Measurements from ENCODE around the gene MAU2. TPM values are rescaled to one million over a fixed set of nuclear protein-coding genes. Genes with fewer than 3 reads are reported as not detected.
A peak's percentile ranks its signal among the peaks of the same experiment; 100 is the strongest.

The MAU2 gene
- 41.7 to 54.0 TPM (median 45.4 TPM) in 3 replicates for total RNA-seq
- long read RNA-seq, partial matches to known transcripts, result 4 of 23 reads
- long read RNA-seq, other reads (novel, unspliced or antisense), result 17 of 23 reads

DNA sequence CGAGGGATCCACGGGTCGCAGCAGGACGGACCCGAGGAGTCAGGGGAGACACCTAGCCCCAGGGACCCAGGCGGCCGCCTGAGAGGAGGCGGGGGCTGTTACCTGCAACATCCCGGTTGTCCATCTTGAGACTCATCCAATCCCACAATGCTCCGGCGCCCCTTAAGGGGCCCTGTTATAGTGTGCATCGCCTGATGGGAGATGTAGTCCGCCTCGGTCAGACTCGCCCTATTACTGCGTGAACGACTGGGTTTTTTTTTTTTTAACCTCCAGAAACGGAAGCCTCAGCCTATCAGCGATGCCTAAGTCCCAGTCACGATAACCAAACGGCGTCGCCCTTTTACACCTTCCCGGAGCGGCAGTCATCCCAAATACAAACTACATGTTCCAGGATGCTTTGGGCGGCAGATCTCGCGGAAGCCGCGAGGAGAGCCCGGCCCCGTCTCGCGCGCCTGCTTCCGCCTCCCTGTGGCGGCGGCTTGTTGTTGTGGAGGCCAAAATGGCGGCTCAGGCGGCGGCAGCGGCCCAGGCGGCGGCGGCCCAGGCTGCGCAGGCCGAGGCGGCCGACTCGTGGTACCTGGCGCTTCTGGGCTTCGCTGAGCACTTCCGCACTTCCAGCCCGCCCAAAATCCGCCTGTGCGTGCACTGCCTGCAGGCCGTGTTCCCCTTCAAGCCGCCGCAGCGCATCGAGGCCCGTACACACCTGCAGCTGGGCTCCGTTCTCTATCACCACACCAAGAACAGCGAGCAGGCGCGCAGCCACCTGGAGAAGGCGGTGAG lies at the start of gene MAU2, which contains the start of gene SUGP1:
MAU2 (plus strand) TSS at position 469 of the 780 bp plus-strand sequence; CDS start at position 500, 31 bp downstream.
SUGP1 (minus strand) TSS at position 149 of the 780 bp plus-strand sequence; CDS start at position 136, 13 bp downstream.
- peak within 1 kb of the TSS; percentile 99 for H3K27ac Mint-ChIP-seq (ENCODE audit: unreplicated experiment)
- H3K27me3 Mint-ChIP-seq (ENCODE audit: low read depth), result no peaks in the 10 kb centered on the region
- peak within 1 kb of the TSS; percentile 95 for H3K4me3 Mint-ChIP-seq (ENCODE audit: unreplicated experiment)
- H3K4me1 Mint-ChIP-seq (ENCODE audit: low read depth), result peaks cover 28% of the 10 kb centered on the region
- peaks cover 14% of the 10 kb centered on the region for H3K36me3 Mint-ChIP-seq (ENCODE audit: low read depth)
- peak; percentile 48 for TF ChIP-seq CTCF (IDR thresholded peaks at IDR 0.05)
- H3K9me3 Mint-ChIP-seq (ENCODE audit: low read depth), result no peaks in the 10 kb centered on the region
- DNase-seq (ENCODE audit: low spot score), result peak; percentile 94

DNA sequence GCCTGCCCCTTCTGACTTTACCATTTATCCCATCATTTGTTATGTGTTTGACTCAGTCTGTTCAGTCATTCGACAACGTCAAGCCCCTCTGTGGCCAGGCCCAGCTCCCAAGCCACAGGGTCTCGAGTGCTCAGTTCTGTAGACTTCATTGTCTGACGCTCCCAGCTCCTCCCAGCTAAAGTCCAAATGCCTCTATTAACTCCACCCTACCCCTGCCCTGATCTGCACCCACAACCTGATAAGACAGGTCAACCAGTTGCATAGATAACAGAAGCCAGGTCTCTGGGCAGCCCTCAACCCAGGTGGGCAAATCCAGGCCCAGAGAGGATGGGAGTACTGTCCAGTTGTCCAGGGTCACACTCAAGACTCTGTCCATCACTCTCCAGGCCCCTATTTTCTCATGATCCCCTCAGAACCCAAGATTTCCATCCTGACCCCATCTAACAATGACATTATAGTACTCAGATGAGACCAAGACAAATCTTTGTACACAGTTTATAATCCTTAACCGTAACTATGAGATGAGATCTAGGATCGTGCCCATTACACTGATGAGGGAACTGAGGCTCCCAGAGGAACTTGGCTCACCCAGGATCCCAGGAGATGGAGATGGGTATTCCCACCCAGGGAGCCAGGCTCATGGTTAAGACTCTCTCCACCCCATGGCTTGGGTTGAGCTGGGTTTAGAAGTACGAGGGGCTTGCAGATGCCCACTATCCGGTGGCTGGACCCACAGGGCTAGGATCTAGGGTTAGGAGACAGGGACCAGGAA lies 48.6 kb upstream of the MAU2 start:
- Mint-ChIP-seq H3K9me3 (ENCODE audit: low read depth) (no peaks in the 10 kb centered on the region), H3K36me3 (ENCODE audit: low read depth) (peaks cover 3% of the 10 kb centered on the region), H3K4me3 (ENCODE audit: unreplicated experiment) (peak overlapping the region; percentile 62), H3K27me3 (ENCODE audit: low read depth) (no peaks in the 10 kb centered on the region), H3K27ac (ENCODE audit: unreplicated experiment) (no peak overlapping the region), H3K4me1 (ENCODE audit: low read depth) (peaks cover 22% of the 10 kb centered on the region)
- no peak for TF ChIP-seq CTCF (IDR thresholded peaks at IDR 0.05)
- no peak for DNase-seq (ENCODE audit: low spot score)

GRCh38 chr19:19274146-19274545 lies 46.5 kb upstream of the MAU2 start:
- no peak for TF ChIP-seq CTCF (IDR thresholded peaks at IDR 0.05)
- DNase-seq (ENCODE audit: low spot score), result no peak
- H3K4me3 Mint-ChIP-seq (ENCODE audit: unreplicated experiment), result no peak overlapping the region
- no peaks in the 10 kb centered on the region for H3K9me3 Mint-ChIP-seq (ENCODE audit: low read depth)
- H3K27me3 Mint-ChIP-seq (ENCODE audit: low read depth), result no peaks in the 10 kb centered on the region
- peaks cover 5% of the 10 kb centered on the region for H3K36me3 Mint-ChIP-seq (ENCODE audit: low read depth)
- H3K27ac Mint-ChIP-seq (ENCODE audit: unreplicated experiment), result peak overlapping the region; percentile 51
- H3K4me1 Mint-ChIP-seq (ENCODE audit: low read depth), result peaks cover 30% of the 10 kb centered on the region

DNA sequence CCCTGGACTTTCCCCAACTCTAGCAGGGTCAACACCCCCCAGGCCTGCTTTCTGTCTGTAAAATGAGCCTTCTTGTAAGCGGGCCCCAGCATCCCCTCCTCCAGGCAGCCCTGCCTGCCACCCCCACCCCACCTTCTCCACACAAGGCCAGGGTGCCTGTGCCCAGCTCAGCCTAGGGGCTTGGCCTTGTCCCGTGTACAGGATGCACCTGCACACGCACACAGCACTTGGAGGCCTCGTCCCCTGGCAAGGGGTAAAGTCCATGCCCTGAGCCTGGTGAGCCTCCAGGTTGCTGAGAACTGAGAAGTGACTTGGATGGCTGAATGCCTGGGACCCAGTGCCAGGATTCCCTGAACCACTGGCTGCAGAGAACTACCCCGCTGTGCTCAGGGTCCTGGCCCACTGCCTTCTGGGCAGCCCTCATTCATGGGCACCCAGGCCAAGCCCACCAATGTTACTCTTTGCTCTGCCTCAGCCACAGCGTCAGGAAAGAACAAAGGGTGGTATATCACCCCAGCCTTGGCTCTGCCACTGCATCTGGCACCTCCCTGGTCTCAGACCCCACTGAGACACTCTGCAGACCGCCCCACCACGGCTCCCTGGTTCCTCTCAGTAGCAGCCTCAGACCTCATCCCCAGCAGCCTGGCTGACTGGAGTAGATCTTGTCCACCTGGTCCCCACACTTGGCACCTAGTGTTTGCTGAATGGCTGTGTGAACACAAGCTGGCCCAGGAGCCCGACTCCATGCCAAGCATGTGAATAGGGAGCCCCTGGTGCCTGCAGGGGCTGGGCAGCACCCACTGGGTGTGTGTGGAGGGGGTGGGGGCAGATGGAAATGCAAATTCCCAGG lies 45.7 kb upstream of the MAU2 start:
- H3K27me3 Mint-ChIP-seq (ENCODE audit: low read depth), result no peaks in the 10 kb centered on the region
- peaks cover 5% of the 10 kb centered on the region for H3K36me3 Mint-ChIP-seq (ENCODE audit: low read depth)
- TF ChIP-seq CTCF (IDR thresholded peaks at IDR 0.05), result no peak
- H3K9me3 Mint-ChIP-seq (ENCODE audit: low read depth), result no peaks in the 10 kb centered on the region
- no peak for DNase-seq (ENCODE audit: low spot score)
- peaks cover 30% of the 10 kb centered on the region for H3K4me1 Mint-ChIP-seq (ENCODE audit: low read depth)
- H3K4me3 Mint-ChIP-seq (ENCODE audit: unreplicated experiment), result no peak overlapping the region
- H3K27ac Mint-ChIP-seq (ENCODE audit: unreplicated experiment), result no peak overlapping the region
